Neuronal stem cell (in vitro differentiated cells): ENCODE measurements around the gene CENPP.
A peak's percentile ranks its signal among the peaks of the same experiment; 100 is the strongest.

ENCODE experiments used
- DNase-seq: peaks from one replicate; pipeline ENCODE4 v3.0.0-alpha.2; 2013; ENCODE audit warnings: low spot score
- H2AFZ ChIP-seq: one replicate; pipeline ENCODE4 v1.6.1; 2013; ENCODE audit warnings: mild to moderate bottlenecking, low read length, inconsistent platforms
- H2AK5ac ChIP-seq: 2 replicates; pipeline ENCODE4 v1.6.1; 2013; ENCODE audit warnings: low read depth, mild to moderate bottlenecking, inconsistent platforms, low read length, moderate library complexity, mixed read lengths
- H2BK120ac ChIP-seq: 2 replicates; pipeline ENCODE4 v1.6.1; 2013; ENCODE audit warnings: low read depth, mild to moderate bottlenecking, inconsistent platforms, low read length, moderate library complexity, mixed read lengths
- H2BK12ac ChIP-seq: one replicate; pipeline ENCODE4 v1.6.1; 2013; ENCODE audit warnings: low read length, inconsistent platforms
- H2BK15ac ChIP-seq: 2 replicates; pipeline ENCODE4 v1.6.1; 2013; ENCODE audit warnings: mild to moderate bottlenecking, low read length, inconsistent platforms, mixed read lengths
- H2BK5ac ChIP-seq: one replicate; pipeline ENCODE4 v1.6.1; 2013; ENCODE audit warnings: inconsistent platforms, mild to moderate bottlenecking, low read length, moderate library complexity
- H3K14ac ChIP-seq: one replicate; pipeline ENCODE4 v1.6.1; 2013; ENCODE audit warnings: low read length, inconsistent platforms
- H3K18ac ChIP-seq: 2 replicates; pipeline ENCODE4 v1.6.1; 2013; ENCODE audit warnings: low read length, inconsistent platforms
- H3K23ac ChIP-seq: 2 replicates; pipeline ENCODE4 v1.6.1; 2013; ENCODE audit warnings: low read depth, mild to moderate bottlenecking, mixed read lengths, low read length, inconsistent platforms; ENCODE audit not compliant: poor library complexity
- H3K27ac ChIP-seq: replicated peaks from 3 replicates; pipeline ENCODE4 v1.5.1; 2013; ENCODE audit warnings: low read length, inconsistent platforms
- H3K27me3 ChIP-seq, 3 experiments: 2 replicates each; pipeline ENCODE4 v1.6.1; 2013; ENCODE audit warnings: low read length in 3 of 3, mild to moderate bottlenecking in 2 of 3, inconsistent platforms in 1 of 3, low read depth in 1 of 3, mixed read lengths in 1 of 3, moderate library complexity in 1 of 3; ENCODE audit not compliant: control insufficient read depth in 3 of 3, insufficient read depth in 3 of 3
- H3K36me3 ChIP-seq, 2 donors: replicated peaks in 1 of 2; 2 replicates each; pipeline ENCODE4 v1.6.1; 2013; ENCODE audit warnings: low read length in 2 of 2; ENCODE audit not compliant: control insufficient read depth in 2 of 2, insufficient read depth in 2 of 2
- H3K4ac ChIP-seq: 2 replicates; pipeline ENCODE4 v1.6.1; 2013; ENCODE audit warnings: inconsistent platforms, mild to moderate bottlenecking, low read length, moderate library complexity
- H3K4me1 ChIP-seq, 2 donors: 1 replicate in 1 of 2; 2 replicates in 1 of 2; pipeline ENCODE4 v1.6.1; 2013; ENCODE audit warnings: low read length in 2 of 2, low read depth in 1 of 2; ENCODE audit not compliant: control insufficient read depth in 2 of 2, insufficient read depth in 1 of 2
- H3K4me2 ChIP-seq: one replicate; pipeline ENCODE4 v1.6.1; 2013; ENCODE audit warnings: mild to moderate bottlenecking, low read length, inconsistent platforms; ENCODE audit not compliant: insufficient read depth, poor library complexity, severe bottlenecking
- H3K4me3 ChIP-seq, 2 donors: 2 replicates each; pipeline ENCODE4 v1.5.1; 2013; ENCODE audit warnings: low read length in 2 of 2, mild to moderate bottlenecking in 2 of 2, inconsistent platforms in 1 of 2, moderate library complexity in 1 of 2
- H3K79me1 ChIP-seq: one replicate; pipeline ENCODE4 v1.6.1; 2013; ENCODE audit warnings: low read depth, mild to moderate bottlenecking, inconsistent platforms, low read length, moderate library complexity
- H3K9ac ChIP-seq: one replicate; pipeline ENCODE4 v1.6.1; 2013; ENCODE audit warnings: mild to moderate bottlenecking, low read depth, low read length, inconsistent platforms; ENCODE audit not compliant: poor library complexity
- H3K9me3 ChIP-seq, 2 donors: replicated peaks in 1 of 2; 2 replicates each; pipeline versions ENCODE3 to v1.6.1; 2013; ENCODE audit warnings: low read length in 2 of 2, mild to moderate bottlenecking in 2 of 2, inconsistent platforms in 1 of 2, low read depth in 1 of 2, mixed read lengths in 1 of 2, moderate library complexity in 1 of 2; ENCODE audit not compliant: control insufficient read depth in 2 of 2, insufficient read depth in 1 of 2
- H4K8ac ChIP-seq: one replicate; pipeline ENCODE4 v1.6.1; 2013; ENCODE audit warnings: low read depth, mild to moderate bottlenecking, inconsistent platforms, low read length, moderate library complexity
- H4K91ac ChIP-seq: one replicate; pipeline ENCODE4 v1.6.1; 2013; ENCODE audit warnings: low read length, low read depth, mild to moderate bottlenecking, inconsistent platforms; ENCODE audit not compliant: poor library complexity
- WGBS, 2 donors: extraction: QIAGEN DNeasy Blood & Tissue Kit; methylation state at CpG; one replicate each; pipeline ENCODE4 v1.1.7; 2013; ENCODE audit warnings: missing lambda C conversion rate in 2 of 2, mixed read lengths in 1 of 2; ENCODE audit not compliant: insufficient read length in 2 of 2, insufficient replicate concordance in 1 of 2; ENCODE audit errors: extremely low coverage in 2 of 2; 5-methylcytosine and 5-hydroxymethylcytosine counted together

Gene CENPP

GRCh38 chr9:92325991-92326500 lies 293 bp downstream of the CENPP start:
- H3K27me3 ChIP-seq = no peaks in the 10 kb centered on the region
- H2BK12ac ChIP-seq = no peak overlapping the region
- no peak overlapping the region for H3K4ac ChIP-seq
- peak overlapping the region; percentile 72 to 85 for H3K4me3 ChIP-seq
- H3K4me1 ChIP-seq = peaks cover 4 to 10% of the 10 kb centered on the region in 2 donors
- H3K23ac ChIP-seq = peak overlapping the region; percentile 0
- no peak overlapping the region for H3K14ac ChIP-seq
- no peak overlapping the region for H3K27ac ChIP-seq
- H3K4me2 ChIP-seq = peak overlapping the region; percentile 86
- H2BK5ac ChIP-seq = peak overlapping the region; percentile 31
- no peak overlapping the region for H2AK5ac ChIP-seq
- H2BK120ac ChIP-seq = no peak overlapping the region
- peak; percentile 12 for DNase-seq
- H4K91ac ChIP-seq = no peak overlapping the region
- H3K9me3 ChIP-seq = no peaks in the 10 kb centered on the region
- H3K79me1 ChIP-seq = no peaks in the 10 kb centered on the region
- H2AFZ ChIP-seq = peak overlapping the region; percentile 95
- no peak overlapping the region for H4K8ac ChIP-seq
- peaks cover 0 to 27% of the 10 kb centered on the region in 2 donors for H3K36me3 ChIP-seq
- peak overlapping the region; percentile 94 for H3K9ac ChIP-seq
- H2BK15ac ChIP-seq = no peak overlapping the region
- H3K18ac ChIP-seq = peak overlapping the region; percentile 80
- WGBS, 2 donors = no CpG with 5 or more reads among the region's 30 CpGs

GRCh38 chr9:92327283-92327850 lies 1.6 kb downstream of the CENPP start:
- Histone ChIP-seq H3K9me3 (no peaks in the 10 kb centered on the region), H3K36me3 (peaks cover 0 to 17% of the 10 kb centered on the region in 2 donors), H3K4me1 (peaks cover 4 to 10% of the 10 kb centered on the region in 2 donors), H3K9ac (no peak overlapping the region), H3K4me3 (no peak overlapping the region), H3K27me3 (no peaks in the 10 kb centered on the region), H4K8ac (no peak overlapping the region), H3K27ac (no peak overlapping the region), H2BK120ac (no peak overlapping the region), H2BK15ac (no peak overlapping the region), H2AFZ (no peak overlapping the region), H3K4ac (no peak overlapping the region), H2AK5ac (no peak overlapping the region), H4K91ac (no peak overlapping the region), H3K79me1 (peaks cover under 1% of the 10 kb centered on the region), H3K14ac (no peak overlapping the region), H2BK12ac (no peak overlapping the region), H3K4me2 (no peak overlapping the region), H3K18ac (no peak overlapping the region), H3K23ac (no peak overlapping the region), H2BK5ac (no peak overlapping the region)
- no CpG with 5 or more reads among the region's 2 CpGs for WGBS, 2 donors
- DNase-seq = no peak

GRCh38 chr9:92328225-92328624 lies 2.5 kb downstream of the CENPP start:
- Histone ChIP-seq H3K4me3 (no peak overlapping the region), H3K9ac (no peak overlapping the region), H2BK12ac (no peak overlapping the region), H2AK5ac (no peak overlapping the region), H3K9me3 (no peaks in the 10 kb centered on the region), H4K91ac (no peak overlapping the region), H2BK120ac (no peak overlapping the region), H2BK5ac (no peak overlapping the region), H3K4me2 (no peak overlapping the region), H3K23ac (no peak overlapping the region), H3K14ac (no peak overlapping the region), H2AFZ (peak overlapping the region; percentile 36), H2BK15ac (no peak overlapping the region), H4K8ac (no peak overlapping the region), H3K4me1 (peaks cover 4 to 10% of the 10 kb centered on the region in 2 donors), H3K27me3 (no peaks in the 10 kb centered on the region), H3K4ac (no peak overlapping the region), H3K27ac (no peak overlapping the region), H3K18ac (no peak overlapping the region), H3K79me1 (peaks cover 2% of the 10 kb centered on the region), H3K36me3 (peaks cover 0 to 9% of the 10 kb centered on the region in 2 donors)
- no CpG with 5 or more reads among the region's 2 CpGs for WGBS, 2 donors
- no peak for DNase-seq

- H2AK5ac ChIP-seq = no peak overlapping the region
- peaks cover 3 to 13% of the 10 kb centered on the region in 2 donors for H3K36me3 ChIP-seq
- no peaks in the 10 kb centered on the region for H3K4me1 ChIP-seq
- no peak overlapping the region for H3K18ac ChIP-seq
- H2BK5ac ChIP-seq = no peak overlapping the region
- H3K23ac ChIP-seq = no peak overlapping the region
- H3K27ac ChIP-seq = no peak overlapping the region
- no peak overlapping the region for H2AFZ ChIP-seq
- H3K27me3 ChIP-seq = no peaks in the 10 kb centered on the region
- no peak for DNase-seq
- no peak overlapping the region for H2BK12ac ChIP-seq
- no peak overlapping the region for H3K14ac ChIP-seq
- no peak overlapping the region for H3K9ac ChIP-seq
- no peak overlapping the region for H3K4me2 ChIP-seq
- no peak overlapping the region for H3K4ac ChIP-seq
- no peak overlapping the region for H4K8ac ChIP-seq
- H3K79me1 ChIP-seq = peaks cover 2% of the 10 kb centered on the region
- H3K9me3 ChIP-seq = no peaks in the 10 kb centered on the region
- no peak overlapping the region for H3K4me3 ChIP-seq
- H2BK15ac ChIP-seq = no peak overlapping the region
- H4K91ac ChIP-seq = no peak overlapping the region
- H2BK120ac ChIP-seq = no peak overlapping the region
- no CpG with 5 or more reads among the region's 3 CpGs for WGBS, 2 donors
These were observed 7.0 kb downstream of the CENPP start for GRCh38 chr9:92332577-92333281.
